GM12874 (cell line): Measurements from ENCODE around the gene IFI44.

Experiments used
- TF ChIP-seq, protein P1 (sequence below): IDR thresholded peaks from 2 replicates; pipeline ENCODE4 v1.5.1; 2011; ENCODE audit warnings: low read depth, mild to moderate bottlenecking, control low read depth, low read length, moderate library complexity; ENCODE audit not compliant: insufficient read depth

The IFI44 gene

DNA sequence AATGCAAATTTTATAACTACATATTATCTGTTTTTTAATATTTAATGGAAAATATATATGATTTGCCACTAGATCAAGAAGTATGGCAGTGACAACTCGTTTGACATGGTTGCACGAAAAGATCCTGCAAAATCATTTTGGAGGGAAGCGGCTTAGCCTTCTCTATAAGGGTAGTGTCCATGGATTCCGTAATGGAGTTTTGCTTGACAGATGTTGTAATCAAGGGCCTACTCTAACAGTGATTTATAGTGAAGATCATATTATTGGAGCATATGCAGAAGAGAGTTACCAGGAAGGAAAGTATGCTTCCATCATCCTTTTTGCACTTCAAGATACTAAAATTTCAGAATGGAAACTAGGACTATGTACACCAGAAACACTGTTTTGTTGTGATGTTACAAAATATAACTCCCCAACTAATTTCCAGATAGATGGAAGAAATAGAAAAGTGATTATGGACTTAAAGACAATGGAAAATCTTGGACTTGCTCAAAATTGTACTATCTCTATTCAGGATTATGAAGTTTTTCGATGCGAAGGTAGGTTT, 556 bp downstream of the IFI44 start:
- TF ChIP-seq, protein P1, sequence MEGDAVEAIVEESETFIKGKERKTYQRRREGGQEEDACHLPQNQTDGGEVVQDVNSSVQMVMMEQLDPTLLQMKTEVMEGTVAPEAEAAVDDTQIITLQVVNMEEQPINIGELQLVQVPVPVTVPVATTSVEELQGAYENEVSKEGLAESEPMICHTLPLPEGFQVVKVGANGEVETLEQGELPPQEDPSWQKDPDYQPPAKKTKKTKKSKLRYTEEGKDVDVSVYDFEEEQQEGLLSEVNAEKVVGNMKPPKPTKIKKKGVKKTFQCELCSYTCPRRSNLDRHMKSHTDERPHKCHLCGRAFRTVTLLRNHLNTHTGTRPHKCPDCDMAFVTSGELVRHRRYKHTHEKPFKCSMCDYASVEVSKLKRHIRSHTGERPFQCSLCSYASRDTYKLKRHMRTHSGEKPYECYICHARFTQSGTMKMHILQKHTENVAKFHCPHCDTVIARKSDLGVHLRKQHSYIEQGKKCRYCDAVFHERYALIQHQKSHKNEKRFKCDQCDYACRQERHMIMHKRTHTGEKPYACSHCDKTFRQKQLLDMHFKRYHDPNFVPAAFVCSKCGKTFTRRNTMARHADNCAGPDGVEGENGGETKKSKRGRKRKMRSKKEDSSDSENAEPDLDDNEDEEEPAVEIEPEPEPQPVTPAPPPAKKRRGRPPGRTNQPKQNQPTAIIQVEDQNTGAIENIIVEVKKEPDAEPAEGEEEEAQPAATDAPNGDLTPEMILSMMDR: no peak

DNA sequence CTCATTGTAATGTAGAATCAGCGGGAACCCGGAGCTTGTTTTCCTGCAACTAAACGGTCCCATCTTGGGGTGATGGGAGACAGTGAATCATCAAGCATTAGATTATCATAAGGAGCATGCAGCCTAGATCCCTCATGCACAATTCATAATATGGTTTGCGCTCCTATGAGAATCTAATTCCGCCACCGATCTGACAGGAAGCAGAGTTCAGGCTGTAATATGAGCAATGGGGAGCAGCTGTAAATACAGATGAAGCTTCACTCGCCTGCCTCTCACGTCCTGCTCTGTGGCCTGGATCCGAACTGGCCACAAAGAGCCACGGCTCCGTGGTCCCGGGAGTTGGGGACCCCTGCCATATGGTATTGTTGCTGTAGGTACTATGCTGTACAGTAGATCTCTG, 1.6 kb downstream of the IFI44 start:
- TF ChIP-seq, protein P1: no peak

DNA sequence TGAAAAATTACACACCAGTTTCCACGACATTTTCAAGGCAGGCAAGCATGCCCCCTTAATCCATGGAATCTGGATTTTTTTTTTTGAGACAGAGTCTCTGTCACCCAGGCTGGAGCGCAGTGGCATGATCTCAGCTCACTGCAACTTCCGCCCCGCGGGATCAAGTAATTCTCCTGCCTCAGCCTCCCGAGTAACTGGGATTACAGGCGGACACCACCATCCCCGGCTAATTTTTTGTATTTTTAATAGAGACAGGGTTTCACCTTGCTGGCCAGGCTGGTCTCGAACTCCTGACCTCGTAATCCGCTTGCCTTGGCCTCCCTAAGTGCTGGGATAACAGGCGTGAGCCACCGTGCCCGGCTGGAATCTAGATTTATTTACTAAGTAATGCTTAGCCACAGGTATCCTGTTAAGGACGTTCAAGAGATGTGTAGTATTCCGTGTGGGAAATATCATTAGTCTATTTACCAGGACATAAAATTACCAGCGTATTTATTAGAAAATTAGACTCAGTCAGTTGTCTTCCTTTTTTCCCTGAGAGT, 2.5 kb downstream of the IFI44 start:
- TF ChIP-seq, protein P1: no peak

DNA sequence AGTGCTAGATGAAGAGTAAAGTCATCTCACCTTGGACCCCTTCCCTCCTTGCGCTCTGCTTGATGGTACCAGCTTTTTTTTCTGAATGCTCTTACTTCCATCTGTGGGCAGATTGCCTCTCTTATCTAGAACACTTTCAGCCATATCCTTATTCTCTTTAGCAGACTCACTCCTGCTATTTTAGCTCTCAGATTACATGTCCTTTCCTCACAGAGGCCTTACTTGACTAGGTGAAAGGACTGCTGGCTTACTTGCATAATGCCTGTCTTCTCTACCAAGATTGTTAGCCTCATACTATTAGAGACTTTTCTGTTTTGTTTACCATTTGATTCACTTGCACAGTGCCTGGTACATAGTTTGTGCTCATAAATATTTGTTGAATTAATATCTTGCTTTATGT, 9.3 kb downstream of the IFI44 start:
- TF ChIP-seq, protein P1: no peak

DNA sequence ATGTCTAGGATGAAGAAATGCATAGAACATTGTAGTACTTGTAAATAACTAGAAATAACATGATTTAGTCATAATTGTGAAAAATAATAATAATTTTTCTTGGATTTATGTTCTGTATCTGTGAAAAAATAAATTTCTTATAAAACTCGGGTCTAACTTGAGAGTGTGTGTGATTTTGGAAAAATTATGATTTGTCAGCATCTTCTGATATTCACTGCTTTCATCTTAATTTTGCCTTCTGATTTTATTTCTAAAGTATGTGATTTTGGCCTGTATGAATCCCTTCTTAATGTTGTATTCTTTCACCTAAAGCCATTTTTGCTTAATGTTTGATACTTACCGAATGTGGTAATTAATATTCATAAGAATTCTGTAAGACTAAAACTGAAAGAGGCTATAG, 14.3 kb downstream of the IFI44 start:
- TF ChIP-seq, protein P1: no peak

DNA sequence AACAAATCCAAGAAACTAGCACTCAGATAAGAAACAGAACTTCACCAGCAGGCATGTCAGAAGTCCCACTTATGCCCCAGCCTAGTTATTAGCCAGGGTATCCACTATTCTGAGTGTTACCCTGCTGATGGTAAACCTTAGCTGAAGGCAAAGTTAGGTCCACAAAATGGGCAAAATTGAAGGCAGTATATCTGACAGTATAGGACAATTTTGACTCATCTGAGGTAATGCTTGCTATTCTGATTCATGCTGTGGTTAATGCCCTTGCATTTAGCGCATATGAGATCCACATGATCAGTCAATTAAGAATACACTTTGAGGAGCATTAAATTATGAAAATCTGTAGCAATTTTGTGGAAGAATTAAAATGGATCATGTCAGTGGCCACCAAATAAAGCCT, 15.1 kb downstream of the IFI44 start:
- TF ChIP-seq, protein P1: no peak

DNA sequence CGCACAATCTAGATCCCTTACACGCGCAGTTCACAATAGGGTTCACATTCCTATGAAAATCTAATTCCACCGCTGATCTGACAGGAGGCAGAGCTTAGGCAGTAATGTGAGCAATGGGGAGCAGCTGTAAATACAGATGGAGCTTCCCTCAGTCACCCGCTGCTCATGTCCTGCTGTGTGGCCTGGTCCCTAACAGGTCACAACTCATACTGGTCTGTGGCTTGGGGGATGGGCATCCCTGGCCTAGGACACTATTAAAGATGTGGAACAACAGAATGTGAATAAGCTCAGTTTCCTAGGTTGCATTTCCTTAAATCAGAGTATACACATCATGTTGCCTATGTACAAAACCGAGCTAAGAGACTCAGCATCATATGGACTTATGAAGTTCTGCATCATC, 16.2 kb downstream of the IFI44 start:
- TF ChIP-seq, protein P1: no peak
